Brain microvascular endothelial cell (primary cell): ENCODE results near the gene CCBE1.

Source experiments
- DNase-seq: peaks from one replicate; pipeline ENCODE4 v3.0.0-alpha.2; 2020
- H3K27ac ChIP-seq: fragments of 250-450 bp; sonication (Bioruptor Pico); 2 replicates; pipeline ENCODE4 v1.5.1; 2020; ENCODE audit warnings: mild to moderate bottlenecking, moderate library complexity
- H3K27me3 ChIP-seq: fragments of 250-450 bp; sonication (Bioruptor Pico); replicated peaks from 2 replicates; pipeline ENCODE4 v1.5.1; 2020; ENCODE audit warnings: mild to moderate bottlenecking
- H3K36me3 ChIP-seq: fragments of 250-450 bp; sonication (Bioruptor Pico); replicated peaks from 2 replicates; pipeline ENCODE4 v1.5.1; 2020; ENCODE audit warnings: mild to moderate bottlenecking
- H3K4me3 ChIP-seq: 2 replicates; pipeline ENCODE4 v1.5.1; 2011; ENCODE audit warnings: low read depth, mild to moderate bottlenecking, control low read depth, low read length, moderate library complexity
- in situ Hi-C: cut with HindIII; loops from 2 replicates; pipeline ENCODE4 v1.10.0; 2017; ENCODE audit warnings: low sequenced_read_pairs, low pct_ligation_motif_present
- TF ChIP-seq, protein P1 (sequence below): IDR thresholded peaks from 2 replicates; pipeline ENCODE4 v1.5.1; 2011; ENCODE audit warnings: low read depth, mild to moderate bottlenecking, moderate library complexity, low read length, control low read depth, inconsistent platforms; ENCODE audit errors: missing control alignments

Gene CCBE1

DNA sequence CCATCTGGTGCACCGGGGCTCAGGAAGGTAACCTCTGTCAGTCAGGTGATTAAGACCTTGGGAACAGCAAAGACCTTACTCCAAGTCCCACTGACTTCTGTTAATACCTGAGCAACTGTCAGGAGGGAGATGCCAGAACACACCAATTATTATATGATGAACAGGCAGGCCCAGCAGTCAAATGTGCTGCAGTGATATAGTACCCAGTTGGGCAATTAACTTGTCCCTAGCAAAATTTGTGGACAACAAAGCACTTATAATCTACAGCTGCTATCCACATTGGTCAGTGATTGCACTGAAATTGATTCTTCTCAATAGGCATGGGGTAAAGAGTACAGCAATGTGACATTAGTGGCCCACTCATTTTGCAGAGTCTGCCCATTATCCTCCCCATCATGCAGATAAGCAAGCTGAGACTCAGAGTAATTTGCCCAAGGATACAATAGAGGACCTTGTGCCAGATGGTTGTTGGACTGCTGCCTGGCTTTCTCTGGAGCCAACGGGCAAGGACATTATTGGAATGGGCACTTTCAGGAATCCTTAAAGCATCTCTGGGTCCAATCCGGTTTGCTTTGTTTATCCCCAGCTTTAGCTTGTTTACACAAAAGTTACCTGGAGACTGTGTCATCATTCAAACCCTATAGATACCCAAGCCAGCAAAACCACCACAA is 147.6 kb downstream of the CCBE1 start:
- in situ Hi-C loops: no loop called here
- no peak for DNase-seq
- Histone ChIP-seq H3K36me3 (no peaks in the 10 kb centered on the region), H3K4me3 (no peak overlapping the region), H3K27ac (no peak overlapping the region), H3K27me3 (no peaks in the 10 kb centered on the region)
- TF ChIP-seq, protein P1, sequence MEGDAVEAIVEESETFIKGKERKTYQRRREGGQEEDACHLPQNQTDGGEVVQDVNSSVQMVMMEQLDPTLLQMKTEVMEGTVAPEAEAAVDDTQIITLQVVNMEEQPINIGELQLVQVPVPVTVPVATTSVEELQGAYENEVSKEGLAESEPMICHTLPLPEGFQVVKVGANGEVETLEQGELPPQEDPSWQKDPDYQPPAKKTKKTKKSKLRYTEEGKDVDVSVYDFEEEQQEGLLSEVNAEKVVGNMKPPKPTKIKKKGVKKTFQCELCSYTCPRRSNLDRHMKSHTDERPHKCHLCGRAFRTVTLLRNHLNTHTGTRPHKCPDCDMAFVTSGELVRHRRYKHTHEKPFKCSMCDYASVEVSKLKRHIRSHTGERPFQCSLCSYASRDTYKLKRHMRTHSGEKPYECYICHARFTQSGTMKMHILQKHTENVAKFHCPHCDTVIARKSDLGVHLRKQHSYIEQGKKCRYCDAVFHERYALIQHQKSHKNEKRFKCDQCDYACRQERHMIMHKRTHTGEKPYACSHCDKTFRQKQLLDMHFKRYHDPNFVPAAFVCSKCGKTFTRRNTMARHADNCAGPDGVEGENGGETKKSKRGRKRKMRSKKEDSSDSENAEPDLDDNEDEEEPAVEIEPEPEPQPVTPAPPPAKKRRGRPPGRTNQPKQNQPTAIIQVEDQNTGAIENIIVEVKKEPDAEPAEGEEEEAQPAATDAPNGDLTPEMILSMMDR: no peak

DNA sequence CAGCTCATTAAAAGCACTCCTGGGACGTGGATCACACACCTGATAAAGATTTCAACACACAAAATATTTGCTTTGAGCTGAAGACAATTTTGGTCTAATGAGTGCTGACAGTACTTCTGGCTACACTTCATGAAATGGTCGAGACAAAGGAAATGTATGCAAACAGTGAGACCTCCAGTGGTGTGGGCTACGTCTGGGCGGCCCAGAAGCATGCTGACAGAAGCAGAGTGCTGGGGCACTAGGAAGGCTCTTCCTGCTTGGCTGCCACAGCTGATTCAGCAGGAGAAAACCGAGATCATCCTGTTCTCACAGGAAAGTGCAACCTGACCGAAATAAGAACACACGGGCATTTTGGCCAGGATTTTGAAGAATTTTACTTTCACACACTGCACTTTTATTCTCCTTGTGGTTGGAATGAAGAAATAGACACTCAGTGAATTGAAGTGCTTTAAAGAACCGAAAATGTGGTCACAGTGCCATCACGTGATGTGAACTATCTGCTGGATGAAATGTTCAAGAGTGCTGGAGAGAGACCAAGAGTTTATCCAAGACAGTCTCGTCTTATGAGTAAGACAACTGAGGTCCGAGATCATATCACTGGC is 149.5 kb downstream of the CCBE1 start:
- peak; percentile 81 for DNase-seq

DNA sequence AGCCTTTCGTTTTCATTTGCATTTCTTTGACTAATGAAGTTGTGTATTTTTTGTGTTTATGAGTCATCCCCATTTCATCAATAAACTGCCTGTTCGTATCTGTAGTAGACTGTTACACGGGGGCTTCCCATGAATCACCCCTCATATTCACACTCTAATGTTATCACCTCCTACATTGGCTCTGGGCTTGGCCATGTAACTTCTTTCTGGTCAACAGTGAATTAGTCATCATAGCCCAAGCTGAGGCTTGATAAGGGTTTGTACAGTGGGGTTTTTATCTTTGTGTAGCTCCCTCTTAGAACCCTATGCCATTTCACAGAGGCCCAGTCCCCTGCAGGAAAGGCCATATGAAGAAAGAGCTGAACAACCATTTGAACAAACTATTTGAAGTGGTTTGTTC is 151.0 kb downstream of the CCBE1 start:
- Histone ChIP-seq H3K27me3 (no peaks in the 10 kb centered on the region), H3K36me3 (no peaks in the 10 kb centered on the region), H3K27ac (peak overlapping the region; percentile 56), H3K4me3 (no peak overlapping the region)
- in situ Hi-C loops: no loop called here
- TF ChIP-seq, protein P1: no peak
- DNase-seq: peak; percentile 92

More for the DNA sequence above, 149.5 kb downstream of the CCBE1 start:
- no peaks in the 10 kb centered on the region for H3K27me3 ChIP-seq
- in situ Hi-C loops: no loop called here
- no peaks in the 10 kb centered on the region for H3K36me3 ChIP-seq
- H3K4me3 ChIP-seq: peak overlapping the region; percentile 23
- peak overlapping the region; percentile 48 for H3K27ac ChIP-seq
- TF ChIP-seq, protein P1: peak; percentile 28

DNA sequence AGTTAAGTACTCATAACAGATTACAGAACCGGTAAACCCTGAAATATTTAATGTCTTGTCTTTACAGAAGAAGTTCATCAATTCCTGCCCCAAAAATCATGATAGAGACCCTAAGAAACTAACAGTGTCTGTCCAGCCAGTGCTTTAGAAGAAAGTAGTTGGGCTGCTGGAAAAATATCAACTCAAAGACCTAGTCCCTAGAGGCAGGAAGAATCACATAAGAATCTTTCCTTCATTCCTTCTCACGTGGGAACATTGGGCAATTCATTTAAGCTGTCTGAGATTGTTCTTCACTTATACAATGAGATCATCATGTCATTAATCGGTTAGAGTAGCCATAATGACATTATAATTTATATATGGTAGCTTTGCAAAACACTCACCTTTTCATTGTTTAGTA is 156.4 kb downstream of the CCBE1 start:
- TF ChIP-seq, protein P1: no peak
- DNase-seq: peak; percentile 21
- in situ Hi-C loops: no loop called here
- no peaks in the 10 kb centered on the region for H3K27me3 ChIP-seq
- H3K36me3 ChIP-seq: no peaks in the 10 kb centered on the region
- no peak overlapping the region for H3K4me3 ChIP-seq
- H3K27ac ChIP-seq: no peak overlapping the region

DNA sequence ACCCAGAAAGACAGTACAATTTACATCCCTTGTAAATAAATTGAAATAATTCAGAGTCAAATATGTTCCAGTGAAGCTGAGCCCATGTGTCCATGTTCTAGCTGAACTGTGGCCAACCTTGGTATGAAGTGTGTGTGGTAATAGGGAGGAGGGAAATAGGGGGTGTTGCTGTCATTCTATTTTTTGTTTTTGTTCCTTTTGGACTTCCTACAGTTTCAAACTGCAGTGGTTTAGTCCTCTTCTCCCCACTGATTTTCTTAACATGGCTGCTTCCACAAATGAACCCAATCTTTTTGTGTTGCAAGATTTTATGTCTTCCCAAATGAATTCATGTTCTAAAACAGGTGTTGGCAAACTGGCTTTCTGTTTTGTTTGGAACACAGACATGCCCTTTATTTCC is 156.9 kb downstream of the CCBE1 start:
- no peak for DNase-seq
- in situ Hi-C loops: no loop called here
- TF ChIP-seq, protein P1: no peak
- H3K27me3 ChIP-seq: no peaks in the 10 kb centered on the region
- H3K4me3 ChIP-seq: no peak overlapping the region
- no peaks in the 10 kb centered on the region for H3K36me3 ChIP-seq
- H3K27ac ChIP-seq: no peak overlapping the region

DNA sequence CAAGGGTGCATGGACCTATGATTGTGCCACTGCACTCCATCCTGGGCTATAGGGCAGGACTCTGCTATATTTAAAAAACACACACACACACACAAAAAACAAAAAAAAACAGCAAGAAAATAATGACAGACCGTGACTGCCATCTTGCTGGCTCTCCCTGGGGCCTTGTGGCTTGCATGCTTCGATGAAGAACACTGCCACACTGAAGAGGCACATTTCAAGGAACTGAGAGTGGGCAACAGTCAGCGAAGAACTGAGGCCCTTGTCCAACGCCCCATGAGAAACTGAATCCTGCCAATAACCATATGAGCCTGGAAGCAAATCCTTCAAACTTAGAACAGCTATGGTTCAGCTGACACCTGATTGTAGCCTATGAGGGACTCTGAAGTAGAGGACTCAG is 158.1 kb downstream of the CCBE1 start:
- Histone ChIP-seq H3K27ac (no peak overlapping the region), H3K4me3 (no peak overlapping the region), H3K27me3 (no peaks in the 10 kb centered on the region), H3K36me3 (no peaks in the 10 kb centered on the region)
- TF ChIP-seq, protein P1: no peak
- in situ Hi-C loops: no loop called here
- no peak for DNase-seq
